ENCODE results near the gene ITPRID2.

GRCh38 chr2:181977661-181978350 lies 86.3 kb downstream of the ITPRID2 start:
- TF ChIP-seq EP300 (IDR thresholded peaks at IDR 0.05; ENCODE audit: borderline replicate concordance in 1 of 2, low read depth in 2 of 2, low read length in 2 of 2) (no peak), POLR2A (IDR thresholded peaks at IDR 0.05; ENCODE audit: control extremely low read depth in 1 of 2, low read depth in 2 of 2, low read length in 2 of 2) (no peak), SUZ12 (IDR thresholded peaks at IDR 0.05; ENCODE audit: low read length) (no peak)
- TF ChIP-seq, protein P1, sequence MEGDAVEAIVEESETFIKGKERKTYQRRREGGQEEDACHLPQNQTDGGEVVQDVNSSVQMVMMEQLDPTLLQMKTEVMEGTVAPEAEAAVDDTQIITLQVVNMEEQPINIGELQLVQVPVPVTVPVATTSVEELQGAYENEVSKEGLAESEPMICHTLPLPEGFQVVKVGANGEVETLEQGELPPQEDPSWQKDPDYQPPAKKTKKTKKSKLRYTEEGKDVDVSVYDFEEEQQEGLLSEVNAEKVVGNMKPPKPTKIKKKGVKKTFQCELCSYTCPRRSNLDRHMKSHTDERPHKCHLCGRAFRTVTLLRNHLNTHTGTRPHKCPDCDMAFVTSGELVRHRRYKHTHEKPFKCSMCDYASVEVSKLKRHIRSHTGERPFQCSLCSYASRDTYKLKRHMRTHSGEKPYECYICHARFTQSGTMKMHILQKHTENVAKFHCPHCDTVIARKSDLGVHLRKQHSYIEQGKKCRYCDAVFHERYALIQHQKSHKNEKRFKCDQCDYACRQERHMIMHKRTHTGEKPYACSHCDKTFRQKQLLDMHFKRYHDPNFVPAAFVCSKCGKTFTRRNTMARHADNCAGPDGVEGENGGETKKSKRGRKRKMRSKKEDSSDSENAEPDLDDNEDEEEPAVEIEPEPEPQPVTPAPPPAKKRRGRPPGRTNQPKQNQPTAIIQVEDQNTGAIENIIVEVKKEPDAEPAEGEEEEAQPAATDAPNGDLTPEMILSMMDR (IDR thresholded peaks at IDR 0.05; ENCODE audit: control extremely low read depth in 1 of 3, insufficient read depth in 1 of 3, low read depth in 1 of 3, low read length in 3 of 3) = no peak
- TF ChIP-seq, protein P2, sequence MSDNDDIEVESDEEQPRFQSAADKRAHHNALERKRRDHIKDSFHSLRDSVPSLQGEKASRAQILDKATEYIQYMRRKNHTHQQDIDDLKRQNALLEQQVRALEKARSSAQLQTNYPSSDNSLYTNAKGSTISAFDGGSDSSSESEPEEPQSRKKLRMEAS (IDR thresholded peaks at IDR 0.05) = no peak
- TF ChIP-seq, protein P3, sequence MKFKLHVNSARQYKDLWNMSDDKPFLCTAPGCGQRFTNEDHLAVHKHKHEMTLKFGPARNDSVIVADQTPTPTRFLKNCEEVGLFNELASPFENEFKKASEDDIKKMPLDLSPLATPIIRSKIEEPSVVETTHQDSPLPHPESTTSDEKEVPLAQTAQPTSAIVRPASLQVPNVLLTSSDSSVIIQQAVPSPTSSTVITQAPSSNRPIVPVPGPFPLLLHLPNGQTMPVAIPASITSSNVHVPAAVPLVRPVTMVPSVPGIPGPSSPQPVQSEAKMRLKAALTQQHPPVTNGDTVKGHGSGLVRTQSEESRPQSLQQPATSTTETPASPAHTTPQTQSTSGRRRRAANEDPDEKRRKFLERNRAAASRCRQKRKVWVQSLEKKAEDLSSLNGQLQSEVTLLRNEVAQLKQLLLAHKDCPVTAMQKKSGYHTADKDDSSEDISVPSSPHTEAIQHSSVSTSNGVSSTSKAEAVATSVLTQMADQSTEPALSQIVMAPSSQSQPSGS (IDR thresholded peaks at IDR 0.05; ENCODE audit: low read length) = no peak

Measured in H1 (cell line).